ENCODE measurements around the gene NCS1. TPM values are rescaled to one million over a fixed set of nuclear protein-coding genes. Genes with fewer than 3 reads are reported as not detected.

The NCS1 gene
- 42.4 and 45.1 TPM in 2 replicates for total RNA-seq

DNA sequence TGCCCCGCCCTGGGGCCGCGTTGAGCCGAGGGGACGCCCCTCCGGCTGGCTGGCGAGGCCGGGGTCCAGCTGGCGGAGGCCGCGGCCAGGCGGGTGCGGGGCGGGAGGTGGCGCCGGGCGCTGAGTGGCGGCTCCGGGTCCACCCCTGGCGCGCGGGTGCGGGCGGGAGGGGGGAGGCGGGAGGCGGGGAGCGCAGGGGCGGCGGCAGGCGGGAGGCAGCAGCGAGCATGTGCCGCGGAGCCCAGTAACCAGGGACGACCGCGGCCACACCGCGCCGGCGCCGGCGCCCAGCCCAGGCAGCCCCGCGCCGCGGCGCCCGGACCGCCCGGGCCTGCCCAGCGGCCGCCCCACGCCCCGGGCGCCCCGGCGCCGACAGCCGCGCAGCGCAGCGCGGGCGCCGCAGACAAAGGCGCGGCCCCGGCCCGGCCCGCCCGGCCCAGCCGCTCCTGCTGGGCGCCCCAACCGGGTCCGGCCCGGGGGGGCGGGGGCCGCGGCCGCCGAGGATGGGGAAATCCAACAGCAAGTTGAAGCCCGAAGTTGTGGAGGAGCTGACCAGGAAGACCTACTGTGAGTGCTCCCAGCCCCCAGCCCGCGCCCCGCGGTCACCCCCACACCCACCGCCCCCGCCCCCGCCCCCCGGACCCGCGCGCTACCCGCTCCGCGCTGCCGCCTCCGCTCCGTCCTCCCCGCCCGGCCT, at the start of gene NCS1:
Gene NCS1 (plus strand): TSS at position 244 of the 697 bp plus-strand sequence. CDS start 260 bp downstream, at position 504.

DNA sequence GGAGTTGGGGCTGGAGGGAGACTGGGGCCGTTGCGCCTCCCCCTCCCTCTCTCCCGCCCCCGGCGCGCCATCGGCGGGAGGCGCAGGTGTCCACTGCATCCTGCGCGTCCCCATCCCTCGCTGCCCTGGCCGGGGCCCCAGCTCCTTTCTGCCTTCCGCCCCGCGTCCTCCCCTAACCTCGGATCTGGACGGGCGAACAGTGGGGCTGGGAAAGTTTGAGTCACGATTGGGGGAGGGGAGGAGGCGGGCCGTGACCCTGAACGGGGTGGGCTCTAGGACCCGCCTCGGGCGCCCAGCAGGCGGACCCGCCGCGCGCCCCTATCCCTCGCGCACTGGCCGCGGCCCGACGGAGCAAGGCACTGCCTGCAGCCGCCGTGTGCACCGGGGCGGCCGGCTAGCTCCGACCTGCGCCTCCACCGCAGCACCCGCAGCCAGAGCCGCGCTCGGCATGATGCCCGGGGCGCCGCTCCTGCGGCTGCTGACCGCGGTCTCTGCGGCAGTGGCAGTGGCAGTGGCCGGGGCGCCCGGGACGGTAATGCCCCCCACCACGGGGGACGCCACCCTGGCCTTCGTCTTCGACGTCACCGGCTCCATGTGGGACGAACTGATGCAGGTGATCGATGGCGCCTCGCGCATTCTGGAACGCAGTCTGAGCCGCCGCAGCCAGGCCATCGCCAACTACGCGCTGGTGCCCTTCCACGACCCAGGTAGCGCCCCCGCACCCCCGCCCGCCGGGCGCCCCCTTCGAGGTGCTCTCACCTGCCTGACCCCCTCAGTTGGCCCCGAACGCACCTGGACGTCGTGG, 93.4 kb downstream of the NCS1 start, which contains the start of gene HMCN2:
Gene HMCN2 (plus strand): TSS at position 330 of the 805 bp plus-strand sequence. CDS start 119 bp downstream, at position 449.

Other genes with a start within 250 kb of the NCS1 start
- gene FNBP1, start 129.2 kb upstream of the NCS1 start, total RNA-seq, result 35.0 and 42.5 TPM in 2 replicates
- 30.0 and 40.5 TPM in 2 replicates for gene GPR107, start 118.5 kb upstream of the NCS1 start, total RNA-seq
- under 0.01 TPM in 1 of 2 replicates, not detected in the other for gene HMCN2, start 93.4 kb downstream of the NCS1 start, total RNA-seq

Measured in vein endothelial cell (primary cell).